IgD-negative memory B cell (primary cell): ENCODE data around the gene GOLGA6L26. TPM values are rescaled to one million over a fixed set of nuclear protein-coding genes. Genes with fewer than 3 reads are reported as not detected.
"Not testable (repeated sequence)": the region's sequence is repeated elsewhere in the genome, so short reads cannot be mapped to it uniquely, and the experiment has no call there.

Experiments
- H3K27ac Mint-ChIP-seq, 3 donors: one replicate each; pipeline ENCODE4 v1.8.0; 2020 to 2022; ENCODE audit warnings: mild to moderate bottlenecking in 3 of 3, mixed read lengths in 3 of 3, moderate library complexity in 1 of 3
- H3K27me3 Mint-ChIP-seq: one replicate; pipeline ENCODE4 v1.8.0; 2021; ENCODE audit warnings: mixed read lengths
- H3K36me3 Mint-ChIP-seq: one replicate; pipeline ENCODE4 v1.8.0; 2020; ENCODE audit warnings: mild to moderate bottlenecking, mixed read lengths
- H3K4me1 Mint-ChIP-seq, 3 donors: one replicate each; pipeline ENCODE4 v1.8.0; 2020 to 2022; ENCODE audit warnings: mixed read lengths in 3 of 3, mild to moderate bottlenecking in 1 of 3
- H3K4me3 Mint-ChIP-seq, 4 donors: one replicate each; pipeline ENCODE4 v1.8.0; 2020 to 2022; ENCODE audit warnings: mild to moderate bottlenecking in 4 of 4, mixed read lengths in 4 of 4, moderate library complexity in 3 of 4
- H3K9me3 Mint-ChIP-seq, 3 donors: one replicate each; pipeline ENCODE4 v1.8.0; 2020 to 2021; ENCODE audit warnings: mixed read lengths in 3 of 3, mild to moderate bottlenecking in 1 of 3
- polyA plus RNA-seq: library from polyadenylated mRNA; unstranded; fragments of 300-500 nt; fragmentation: Illumina TruSeq; gene quantifications from one replicate; pipeline ENCODE4 v1.2.3, GENCODE V29; 2021

The GOLGA6L26 gene
- not detected for polyA plus RNA-seq

GRCh38 chr15:23334096-23334495 lies at the start of gene GOLGA6L26:
GOLGA6L26 (minus strand) TSS chr15:23334196; CDS start chr15:23334135, 61 bp downstream.
- not testable (repeated sequence) for H3K27ac Mint-ChIP-seq, H3K4me1 Mint-ChIP-seq, H3K27me3 Mint-ChIP-seq, H3K4me3 Mint-ChIP-seq, H3K9me3 Mint-ChIP-seq, H3K36me3 Mint-ChIP-seq

DNA sequence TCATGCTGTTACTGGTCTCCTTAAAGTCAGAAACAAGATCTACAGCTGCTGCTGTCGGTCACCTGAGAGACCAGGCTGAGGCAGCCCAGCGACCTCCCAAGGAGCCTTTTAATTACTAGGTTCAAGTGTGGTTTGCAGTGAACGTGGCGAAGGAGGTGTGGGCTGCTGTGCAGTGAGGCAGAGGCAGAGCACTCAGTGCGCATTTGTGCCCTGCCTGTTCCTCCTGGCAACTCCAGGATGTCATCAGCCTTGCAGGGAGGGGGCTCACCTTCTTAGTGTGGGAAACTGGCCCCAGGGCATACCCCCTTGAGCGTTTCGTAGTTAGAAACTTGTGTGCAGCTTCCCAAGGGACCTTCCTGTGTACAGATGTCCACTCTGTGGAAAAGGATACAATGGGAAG lies 47.2 kb upstream of the GOLGA6L26 start:
- not testable (repeated sequence) for H3K27ac Mint-ChIP-seq, H3K36me3 Mint-ChIP-seq, H3K4me1 Mint-ChIP-seq, H3K4me3 Mint-ChIP-seq, H3K9me3 Mint-ChIP-seq, H3K27me3 Mint-ChIP-seq

- H3K27me3 Mint-ChIP-seq, H3K9me3 Mint-ChIP-seq, H3K27ac Mint-ChIP-seq, H3K4me3 Mint-ChIP-seq, H3K4me1 Mint-ChIP-seq, H3K36me3 Mint-ChIP-seq: not testable (repeated sequence)
Measured at GRCh38 chr15:23380700-23381099, 46.7 kb upstream of the GOLGA6L26 start.

DNA sequence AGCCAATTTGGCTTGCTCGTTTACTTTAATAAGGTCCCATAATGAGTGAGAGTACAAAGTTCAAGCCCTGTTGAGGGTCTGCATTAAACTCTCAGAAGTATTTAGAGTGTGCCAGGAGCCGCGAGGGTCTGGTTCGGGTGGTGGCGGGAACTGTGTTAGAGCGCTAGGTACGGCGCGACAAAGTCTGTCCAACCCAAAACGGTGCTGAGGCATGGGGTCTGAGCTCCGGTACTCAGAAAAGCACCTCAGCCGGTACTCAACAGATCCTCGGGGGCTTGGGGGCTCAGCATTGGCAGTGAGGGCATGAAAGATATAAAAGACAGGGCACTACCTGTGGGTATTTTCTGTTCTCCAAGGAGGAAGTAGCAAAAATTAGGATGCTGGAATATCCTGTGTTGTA lies 45.0 kb upstream of the GOLGA6L26 start:
- not testable (repeated sequence) for H3K36me3 Mint-ChIP-seq, H3K4me3 Mint-ChIP-seq, H3K27me3 Mint-ChIP-seq, H3K9me3 Mint-ChIP-seq, H3K4me1 Mint-ChIP-seq
- peak overlapping the region in 1 of 3 donors; percentile 23 for H3K27ac Mint-ChIP-seq

- H3K4me3 Mint-ChIP-seq, H3K27ac Mint-ChIP-seq, H3K36me3 Mint-ChIP-seq, H3K27me3 Mint-ChIP-seq, H3K9me3 Mint-ChIP-seq, H3K4me1 Mint-ChIP-seq: not testable (repeated sequence)
Measured at GRCh38 chr15:23374226-23374625, 40.2 kb upstream of the GOLGA6L26 start.

DNA sequence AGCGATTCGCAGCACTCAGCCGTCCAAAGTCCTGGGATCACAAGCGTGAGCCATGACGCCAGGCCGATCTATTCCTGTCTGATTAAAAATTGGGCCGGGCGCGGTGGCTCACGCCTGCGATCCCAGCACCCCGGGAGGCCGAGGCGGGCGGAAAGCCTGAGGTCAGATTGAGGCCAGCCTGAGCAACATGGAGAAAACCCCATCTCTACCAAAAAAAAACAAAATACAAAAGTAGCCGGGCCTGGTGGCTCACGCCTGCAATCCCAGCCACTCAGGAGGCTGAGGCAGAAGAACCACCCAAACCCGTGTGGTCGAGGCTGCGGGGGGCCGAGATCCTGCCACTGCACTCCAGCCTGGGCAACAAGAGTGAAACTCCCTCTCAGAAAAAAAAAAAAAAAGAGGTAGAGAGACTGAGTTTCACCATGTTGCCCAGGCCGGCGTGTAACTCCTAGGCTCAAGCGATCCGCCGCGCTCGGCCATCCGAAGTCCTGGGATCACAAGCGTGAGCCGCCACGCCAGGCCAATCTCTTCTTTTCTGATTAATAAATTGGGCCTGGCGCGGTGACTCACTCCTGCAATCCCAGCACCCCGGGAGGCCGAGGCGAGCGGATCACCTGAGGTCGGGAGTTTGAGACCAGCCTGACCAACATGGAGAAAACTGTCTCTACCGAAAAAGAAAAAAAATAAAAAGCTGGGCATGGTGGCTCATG lies 39.0 kb upstream of the GOLGA6L26 start:
- not testable (repeated sequence) for H3K4me3 Mint-ChIP-seq, H3K9me3 Mint-ChIP-seq, H3K27me3 Mint-ChIP-seq, H3K27ac Mint-ChIP-seq, H3K4me1 Mint-ChIP-seq, H3K36me3 Mint-ChIP-seq

GRCh38 chr15:23372284-23372683 lies 38.3 kb upstream of the GOLGA6L26 start:
- Mint-ChIP-seq H3K36me3 (no peaks in the 10 kb centered on the region), H3K9me3 (no peaks in the 10 kb centered on the region), H3K27me3 (peaks cover 2% of the 10 kb centered on the region), H3K4me1 (peaks cover 0 to 1% (median 0%) of the 10 kb centered on the region in 3 donors), H3K27ac (no peak overlapping the region), H3K4me3 (no peak overlapping the region)

DNA sequence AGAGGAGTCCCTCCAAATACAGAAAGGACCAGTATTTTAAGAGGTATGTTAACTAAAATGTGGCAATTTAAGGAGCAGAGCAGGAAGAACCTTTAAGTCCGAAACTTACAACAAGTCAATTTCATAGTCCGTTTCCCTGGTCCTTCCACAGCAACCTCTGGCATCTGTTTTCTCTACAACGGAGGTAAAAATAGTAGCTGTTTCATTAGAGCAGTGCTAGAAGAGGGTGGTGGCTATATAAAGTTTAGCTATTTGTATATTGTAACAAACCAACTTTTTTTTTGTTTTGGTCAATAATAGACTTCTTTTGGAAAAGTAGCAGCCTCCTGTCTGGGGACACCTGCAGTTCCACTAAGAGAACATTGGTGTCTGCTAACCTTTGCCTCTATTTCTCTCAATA lies 37.9 kb upstream of the GOLGA6L26 start:
- not testable (repeated sequence) for H3K27ac Mint-ChIP-seq, H3K9me3 Mint-ChIP-seq, H3K4me1 Mint-ChIP-seq, H3K27me3 Mint-ChIP-seq, H3K4me3 Mint-ChIP-seq, H3K36me3 Mint-ChIP-seq

DNA sequence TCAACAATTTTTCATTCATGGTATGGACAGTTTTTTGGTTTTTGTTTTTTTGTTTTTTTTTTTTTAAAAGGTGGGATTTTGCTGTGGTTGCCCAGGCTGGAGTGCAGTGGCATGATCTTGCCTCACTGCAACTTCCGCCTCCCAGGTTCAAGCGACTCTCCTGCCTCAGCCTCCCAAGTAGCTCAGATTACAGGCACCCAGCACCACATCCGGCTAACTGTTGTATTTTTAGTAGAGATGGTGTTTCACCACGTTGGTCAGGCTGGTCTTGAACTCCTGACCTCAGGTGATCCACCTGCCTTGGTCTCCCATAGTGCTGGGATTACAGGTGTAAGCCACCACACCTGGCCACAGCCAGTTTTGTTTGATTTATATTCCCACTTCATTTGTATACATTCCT lies 37.1 kb upstream of the GOLGA6L26 start:
- not testable (repeated sequence) for H3K36me3 Mint-ChIP-seq, H3K27ac Mint-ChIP-seq, H3K27me3 Mint-ChIP-seq, H3K4me1 Mint-ChIP-seq, H3K4me3 Mint-ChIP-seq, H3K9me3 Mint-ChIP-seq

DNA sequence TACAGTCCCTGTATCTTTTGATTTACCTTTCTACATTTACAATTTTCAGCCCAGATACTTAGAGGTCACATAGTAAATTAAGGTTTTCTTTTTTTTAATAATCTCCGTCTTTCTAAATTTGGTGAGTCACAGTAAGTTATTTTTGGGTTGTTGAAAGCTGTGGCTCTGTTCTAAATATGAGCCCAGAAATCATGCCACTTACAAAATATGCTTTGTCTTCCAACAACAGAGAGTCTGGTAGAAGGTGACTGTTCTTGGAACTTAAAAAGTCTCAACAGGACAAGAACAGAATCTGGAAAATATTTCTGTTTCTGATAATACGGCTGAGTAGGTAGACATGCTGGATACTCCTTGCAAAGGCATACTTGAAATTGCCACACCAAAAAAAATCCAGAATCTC lies 36.6 kb upstream of the GOLGA6L26 start:
- Mint-ChIP-seq H3K4me1 (no peaks in the 10 kb centered on the region), H3K4me3 (no peak overlapping the region), H3K27me3 (peaks cover 2% of the 10 kb centered on the region), H3K27ac (no peak overlapping the region), H3K9me3 (no peaks in the 10 kb centered on the region), H3K36me3 (no peaks in the 10 kb centered on the region)

DNA sequence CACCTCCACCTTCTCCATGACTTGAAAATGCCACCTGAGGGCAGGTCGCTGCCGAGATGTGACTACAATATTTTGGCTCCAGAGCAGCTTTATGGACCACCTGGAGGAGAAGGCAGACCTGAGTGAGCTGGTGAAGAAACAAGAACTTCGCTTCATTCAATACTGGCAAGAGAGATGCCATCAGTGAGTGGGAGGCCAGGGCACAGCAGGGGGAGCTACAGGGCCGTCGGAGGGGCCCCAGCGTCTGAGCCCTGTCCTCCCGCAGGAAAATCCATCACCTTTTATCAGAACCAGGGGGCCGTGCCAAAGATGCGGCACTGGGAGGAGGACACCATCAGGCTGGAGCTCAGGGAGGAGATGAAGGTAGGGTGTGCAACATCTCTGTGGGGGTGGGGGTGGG lies 30.3 kb upstream of the GOLGA6L26 start:
- not testable (repeated sequence) for H3K36me3 Mint-ChIP-seq, H3K27me3 Mint-ChIP-seq, H3K4me3 Mint-ChIP-seq, H3K27ac Mint-ChIP-seq, H3K4me1 Mint-ChIP-seq, H3K9me3 Mint-ChIP-seq

- not testable (repeated sequence) for H3K27me3 Mint-ChIP-seq
Measured at GRCh38 chr15:23362622-23363021, 28.6 kb upstream of the GOLGA6L26 start.

GRCh38 chr15:23354448-23354847 lies 20.5 kb upstream of the GOLGA6L26 start, which contains the start of gene GOLGA8S:
GOLGA8S (plus strand) TSS chr15:23354748; CDS start chr15:23354810, 62 bp downstream.
- not testable (repeated sequence) for H3K27ac Mint-ChIP-seq, H3K9me3 Mint-ChIP-seq, H3K4me1 Mint-ChIP-seq, H3K27me3 Mint-ChIP-seq, H3K36me3 Mint-ChIP-seq, H3K4me3 Mint-ChIP-seq

More at GRCh38 chr15:23362622-23363021, 28.6 kb upstream of the GOLGA6L26 start:
- not testable (repeated sequence) for H3K36me3 Mint-ChIP-seq, H3K4me3 Mint-ChIP-seq, H3K9me3 Mint-ChIP-seq, H3K27ac Mint-ChIP-seq, H3K4me1 Mint-ChIP-seq

- not testable (repeated sequence) for H3K4me3 Mint-ChIP-seq, H3K36me3 Mint-ChIP-seq, H3K9me3 Mint-ChIP-seq, H3K27ac Mint-ChIP-seq, H3K27me3 Mint-ChIP-seq
- peaks cover 0 to 12% (median under 1%) of the 10 kb centered on the region in 3 donors for H3K4me1 Mint-ChIP-seq
Measured at GRCh38 chr15:23311233-23311632, 22.8 kb downstream of the GOLGA6L26 start.

DNA sequence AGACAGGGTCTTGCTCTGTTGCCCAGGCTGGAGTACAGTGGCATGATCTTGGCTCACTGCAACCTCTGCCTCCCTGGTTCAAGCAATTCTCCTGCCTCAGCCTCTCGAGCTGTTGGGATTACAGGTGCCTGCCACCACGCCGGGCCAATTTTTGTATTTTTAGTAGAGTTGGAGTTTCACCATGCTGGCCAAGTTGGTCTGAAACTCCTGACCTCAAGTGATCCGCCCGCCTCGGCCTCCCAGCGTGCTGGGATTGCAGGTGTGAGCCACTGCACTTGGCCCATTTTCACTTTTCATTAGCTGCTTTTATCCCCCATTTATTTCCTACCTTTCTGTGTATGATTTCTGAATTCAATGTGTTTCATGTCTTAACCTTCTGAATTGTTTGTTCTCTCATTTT lies 28.1 kb downstream of the GOLGA6L26 start:
- not testable (repeated sequence) for H3K36me3 Mint-ChIP-seq, H3K27ac Mint-ChIP-seq, H3K9me3 Mint-ChIP-seq, H3K27me3 Mint-ChIP-seq
- Mint-ChIP-seq H3K4me3 (peak overlapping the region in 3 of 4 donors; percentile 22 to 54 (median 40)), H3K4me1 (peaks cover 9 to 28% (median 11%) of the 10 kb centered on the region in 3 donors)

- H3K4me1 Mint-ChIP-seq, result peaks cover 9 to 28% (median 11%) of the 10 kb centered on the region in 3 donors
Measured at GRCh38 chr15:23304805-23305204, 29.2 kb downstream of the GOLGA6L26 start.

GRCh38 chr15:23304267-23304666 lies 29.7 kb downstream of the GOLGA6L26 start:
- H3K36me3 Mint-ChIP-seq, H3K27me3 Mint-ChIP-seq, H3K9me3 Mint-ChIP-seq: not testable (repeated sequence)
- H3K27ac Mint-ChIP-seq, result peak overlapping the region in 2 of 3 donors; percentile 33 to 60
- H3K4me1 Mint-ChIP-seq, result peaks cover 9 to 28% (median 11%) of the 10 kb centered on the region in 3 donors
- peak overlapping the region; percentile 87 to 95 (median 90) for H3K4me3 Mint-ChIP-seq

More at GRCh38 chr15:23304805-23305204, 29.2 kb downstream of the GOLGA6L26 start:
- not testable (repeated sequence) for H3K27me3 Mint-ChIP-seq, H3K9me3 Mint-ChIP-seq, H3K36me3 Mint-ChIP-seq
- Mint-ChIP-seq H3K27ac (peak overlapping the region in 2 of 3 donors; percentile 20 to 60), H3K4me3 (peak overlapping the region; percentile 87 to 95 (median 90))
